Stomach (tissue), 4 donors: ENCODE results near the gene VRK3.
"Not testable (repeated sequence)": the region's sequence is repeated elsewhere in the genome, so short reads cannot be mapped to it uniquely, and the experiment has no call there.

ENCODE experiments used
- CTCF ChIP-seq, 7 experiments: fragments of 450-650 bp in 4 of 7; fragments of 200-600 bp in 3 of 7; sonication (generic) in 3 of 7; IDR thresholded peaks; one replicate each; pipeline ENCODE4 v1.5.1; 2016 to 2019; ENCODE audit warnings: antibody characterized with exemption in 7 of 7, control low read depth in 2 of 7, mild to moderate bottlenecking in 1 of 7
- POLR2AphosphoS5 ChIP-seq, 3 donors: sonication (generic); formaldehyde crosslinking; IDR thresholded peaks; one replicate each; pipeline ENCODE4 v1.6.1; 2016; ENCODE audit warnings: antibody characterized with exemption in 3 of 3

- not testable (repeated sequence) for TF ChIP-seq CTCF, POLR2AphosphoS5 (IDR thresholded peaks at IDR 0.05)
These were observed 43.2 kb upstream of the VRK3 start for GRCh38 chr19:50068382-50068781.
